ENCODE results near the gene ATF2.

ATF2 gene

GRCh38 chr2:175136334-175137215, 31.4 kb downstream of the ATF2 start:
- no peak overlapping the region for H3K27ac ChIP-seq (ENCODE audit: low read depth, low read length)
- H3K27me3 ChIP-seq (ENCODE audit: low read length): no peaks in the 10 kb centered on the region
- no peaks in the 10 kb centered on the region for H3K9me2 ChIP-seq (replicated peaks; ENCODE audit: insufficient read depth, low read length)
- H4K20me1 ChIP-seq (ENCODE audit: low read depth, low read length): no peaks in the 10 kb centered on the region
- H3K4me3 ChIP-seq (ENCODE audit: insufficient read depth, low read length, poor library complexity, severe bottlenecking): no peak overlapping the region
- TF ChIP-seq EZH2phosphoT487 (conservative IDR thresholded peaks at IDR 0.05; ENCODE audit: low read length) (no peak), CTCF (IDR thresholded peaks at IDR 0.05; ENCODE audit: insufficient read depth, low read length, poor library complexity, severe bottlenecking) (no peak)
- peaks cover 50% of the 10 kb centered on the region for H3K79me2 ChIP-seq (ENCODE audit: insufficient read depth, low read length)
- no peak overlapping the region for H2AFZ ChIP-seq (ENCODE audit: low read depth, low read length, severe bottlenecking)
- no peak overlapping the region for H3K4me2 ChIP-seq (ENCODE audit: low read depth, low read length, poor library complexity, severe bottlenecking)
- H3K9ac ChIP-seq (ENCODE audit: low read length): no peak overlapping the region
- H3K9me3 ChIP-seq (ENCODE audit: insufficient read depth, low read length): no peaks in the 10 kb centered on the region
- peaks cover 21% of the 10 kb centered on the region; the same call in 1 of the 2 replicates for H3K36me3 ChIP-seq (ENCODE audit: low read length)
- no peaks in the 10 kb centered on the region for H3F3A ChIP-seq (ENCODE audit: insufficient read depth)

- Histone ChIP-seq H4K20me1 (ENCODE audit: low read depth, low read length) (no peaks in the 10 kb centered on the region), H3K27me3 (ENCODE audit: low read length) (no peaks in the 10 kb centered on the region), H3K4me2 (ENCODE audit: low read depth, low read length, poor library complexity, severe bottlenecking) (no peak overlapping the region), H3K9ac (ENCODE audit: low read length) (no peak overlapping the region), H3K79me2 (ENCODE audit: insufficient read depth, low read length) (peaks cover 48% of the 10 kb centered on the region), H3F3A (ENCODE audit: insufficient read depth) (no peaks in the 10 kb centered on the region), H2AFZ (ENCODE audit: low read depth, low read length, severe bottlenecking) (no peak overlapping the region), H3K9me2 (replicated peaks; ENCODE audit: insufficient read depth, low read length) (no peaks in the 10 kb centered on the region), H3K27ac (ENCODE audit: low read depth, low read length) (no peak overlapping the region), H3K4me3 (ENCODE audit: insufficient read depth, low read length, poor library complexity, severe bottlenecking) (no peak overlapping the region), H3K9me3 (ENCODE audit: insufficient read depth, low read length) (no peaks in the 10 kb centered on the region), H3K36me3 (ENCODE audit: low read length) (peaks cover 21% of the 10 kb centered on the region; the same call in 1 of the 2 replicates)
- no peak for TF ChIP-seq CTCF (IDR thresholded peaks at IDR 0.05; ENCODE audit: insufficient read depth, low read length, poor library complexity, severe bottlenecking)
- TF ChIP-seq EZH2phosphoT487 (conservative IDR thresholded peaks at IDR 0.05; ENCODE audit: low read length): no peak
Measured at GRCh38 chr2:175135862-175136261, 32.1 kb downstream of the ATF2 start.

- Histone ChIP-seq H3K9me3 (ENCODE audit: insufficient read depth, low read length) (no peaks in the 10 kb centered on the region), H3K27me3 (ENCODE audit: low read length) (no peaks in the 10 kb centered on the region), H3K4me2 (ENCODE audit: low read depth, low read length, poor library complexity, severe bottlenecking) (no peak overlapping the region), H3K9me2 (replicated peaks; ENCODE audit: insufficient read depth, low read length) (no peaks in the 10 kb centered on the region), H2AFZ (ENCODE audit: low read depth, low read length, severe bottlenecking) (no peak overlapping the region), H3F3A (ENCODE audit: insufficient read depth) (no peaks in the 10 kb centered on the region), H4K20me1 (ENCODE audit: low read depth, low read length) (no peaks in the 10 kb centered on the region), H3K4me3 (ENCODE audit: insufficient read depth, low read length, poor library complexity, severe bottlenecking) (no peak overlapping the region), H3K79me2 (ENCODE audit: insufficient read depth, low read length) (peaks cover 42% of the 10 kb centered on the region), H3K9ac (ENCODE audit: low read length) (no peak overlapping the region), H3K27ac (ENCODE audit: low read depth, low read length) (no peak overlapping the region), H3K36me3 (ENCODE audit: low read length) (peaks cover 21% of the 10 kb centered on the region; the same call in 1 of the 2 replicates)
- TF ChIP-seq EZH2phosphoT487 (conservative IDR thresholded peaks at IDR 0.05; ENCODE audit: low read length) (no peak), CTCF (IDR thresholded peaks at IDR 0.05; ENCODE audit: insufficient read depth, low read length, poor library complexity, severe bottlenecking) (no peak)
Measured at GRCh38 chr2:175135177-175135576, 32.8 kb downstream of the ATF2 start.

All from SU-DHL-6 (cell line).